Erythroblast (primary cell): ENCODE measurements around the gene PDE5A.

ENCODE experiments used
- GATA1 ChIP-seq: IDR thresholded peaks from 2 replicates; pipeline ENCODE4 v1.6.1; 2011; ENCODE audit warnings: low read depth, mild to moderate bottlenecking, control low read depth, low read length, moderate library complexity
- POLR2A ChIP-seq: IDR thresholded peaks from 2 replicates; pipeline ENCODE4 v1.6.1; 2011; ENCODE audit warnings: mild to moderate bottlenecking, low read length

- TF ChIP-seq POLR2A: no peak
- no peak for TF ChIP-seq GATA1
Observed at GRCh38 chr4:119592830-119593229, 35.8 kb downstream of the PDE5A start.
